Keratinocyte (primary cell): ENCODE measurements around the gene HLX.

Experiments used
- EZH2 ChIP-seq: IDR thresholded peaks from one replicate; pipeline ENCODE4 v1.6.1; 2012; ENCODE audit warnings: inconsistent platforms, mild to moderate bottlenecking, low read length, moderate library complexity
- TF ChIP-seq, protein P1 (sequence below), 3 experiments: IDR thresholded peaks in 1 of 3; conservative IDR thresholded peaks in 1 of 3; optimal IDR thresholded peaks in 1 of 3; 2 replicates in 2 of 3; 3 replicates in 1 of 3; pipeline versions ENCODE3 to v1.5.1; 2011; ENCODE audit warnings: low read length in 3 of 3, mild to moderate bottlenecking in 3 of 3, moderate library complexity in 2 of 3, control low read depth in 1 of 3, inconsistent platforms in 1 of 3; ENCODE audit not compliant: insufficient read depth in 2 of 3; ENCODE audit errors: extremely low read depth in 1 of 3

DNA sequence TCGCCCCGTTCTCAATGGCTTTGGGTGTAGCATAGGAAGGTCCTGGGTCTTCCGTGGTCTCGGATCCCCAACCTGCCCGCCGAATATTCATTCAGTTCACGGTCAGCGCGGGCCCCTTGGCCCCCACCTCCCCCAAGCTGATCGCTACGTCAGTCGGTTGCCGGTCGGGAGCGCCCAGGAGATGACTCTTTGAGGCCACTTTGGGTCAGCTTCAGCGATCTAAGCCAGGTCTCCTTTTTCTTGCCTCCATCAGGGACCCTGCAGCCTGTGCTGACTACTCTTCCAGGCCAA lies 12.8 kb downstream of the HLX start:
- TF ChIP-seq, protein P1, sequence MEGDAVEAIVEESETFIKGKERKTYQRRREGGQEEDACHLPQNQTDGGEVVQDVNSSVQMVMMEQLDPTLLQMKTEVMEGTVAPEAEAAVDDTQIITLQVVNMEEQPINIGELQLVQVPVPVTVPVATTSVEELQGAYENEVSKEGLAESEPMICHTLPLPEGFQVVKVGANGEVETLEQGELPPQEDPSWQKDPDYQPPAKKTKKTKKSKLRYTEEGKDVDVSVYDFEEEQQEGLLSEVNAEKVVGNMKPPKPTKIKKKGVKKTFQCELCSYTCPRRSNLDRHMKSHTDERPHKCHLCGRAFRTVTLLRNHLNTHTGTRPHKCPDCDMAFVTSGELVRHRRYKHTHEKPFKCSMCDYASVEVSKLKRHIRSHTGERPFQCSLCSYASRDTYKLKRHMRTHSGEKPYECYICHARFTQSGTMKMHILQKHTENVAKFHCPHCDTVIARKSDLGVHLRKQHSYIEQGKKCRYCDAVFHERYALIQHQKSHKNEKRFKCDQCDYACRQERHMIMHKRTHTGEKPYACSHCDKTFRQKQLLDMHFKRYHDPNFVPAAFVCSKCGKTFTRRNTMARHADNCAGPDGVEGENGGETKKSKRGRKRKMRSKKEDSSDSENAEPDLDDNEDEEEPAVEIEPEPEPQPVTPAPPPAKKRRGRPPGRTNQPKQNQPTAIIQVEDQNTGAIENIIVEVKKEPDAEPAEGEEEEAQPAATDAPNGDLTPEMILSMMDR (optimal IDR thresholded peaks at IDR 0.05 in 1 of 3, IDR thresholded peaks at IDR 0.05 in 1 of 3, conservative IDR thresholded peaks at IDR 0.05 in 1 of 3; ENCODE audit: extremely low read depth in 1 of 3, insufficient read depth in 2 of 3, low read length in 3 of 3) = no peak
- no peak for TF ChIP-seq EZH2
